ENCODE data around the gene HOXD11. TPM values are rescaled to one million over a fixed set of nuclear protein-coding genes. Genes with fewer than 3 reads are reported as not detected.
A peak's percentile ranks its signal among the peaks of the same experiment; 100 is the strongest.

The HOXD11 gene
- total and polyA plus RNA-seq, 8 donors = not detected

- no peak for DNase-seq
- Histone ChIP-seq H3K36me3 (no peaks in the 10 kb centered on the region), H3K9me3 (peaks cover 0 to 8% (median 0%) of the 10 kb centered on the region in 4 donors), H3K27me3 (peaks cover 31 to 100% (median 99%) of the 10 kb centered on the region in 3 donors), H3K27ac (no peak overlapping the region), H3K4me1 (peaks cover 12 to 61% (median 35%) of the 10 kb centered on the region in 4 donors), H3K4me3 (peak overlapping the region; percentile 8 to 39 (median 23))
- intact Hi-C loops (cut with DNase I; ENCODE audit: low total_unique reads) = no loop called here
- TF ChIP-seq CTCF (IDR thresholded peaks at IDR 0.05) = no peak
- no peak for TF ChIP-seq POLR2AphosphoS5 (IDR thresholded peaks at IDR 0.05)
- TF ChIP-seq EP300 (IDR thresholded peaks at IDR 0.05) = no peak
- TF ChIP-seq POLR2A (IDR thresholded peaks at IDR 0.05) = no peak
- 6 to 14% (median 10%) methylated on average over 22 of the region's 22 CpGs for WGBS, 5 donors
Observed at GRCh38 chr2:176158186-176158591, 51.1 kb downstream of the HOXD11 start.

- intact Hi-C loops (cut with DNase I; ENCODE audit: low total_unique reads) = no loop called here
Observed at GRCh38 chr2:176158855-176159662, 52.0 kb downstream of the HOXD11 start.

More at GRCh38 chr2:176158855-176159662, 52.0 kb downstream of the HOXD11 start:
- no peaks in the 10 kb centered on the region for H3K36me3 ChIP-seq
- H3K4me3 ChIP-seq = peak overlapping the region in 1 of 4 donors; percentile 2
- no peak for DNase-seq
- 9 to 24% (median 12%) methylated on average over 26 to 39 of the region's 39 CpGs for WGBS, 5 donors
- peaks cover 37 to 100% (median 99%) of the 10 kb centered on the region in 3 donors for H3K27me3 ChIP-seq
- no peak overlapping the region for H3K27ac ChIP-seq
- H3K9me3 ChIP-seq = peaks cover 0 to 8% (median 0%) of the 10 kb centered on the region in 4 donors
- TF ChIP-seq CTCF (IDR thresholded peaks at IDR 0.05) = no peak
- no peak for TF ChIP-seq POLR2AphosphoS5 (IDR thresholded peaks at IDR 0.05)
- TF ChIP-seq EP300 (IDR thresholded peaks at IDR 0.05) = no peak
- no peak for TF ChIP-seq POLR2A (IDR thresholded peaks at IDR 0.05)
- H3K4me1 ChIP-seq = peaks cover 12 to 61% (median 35%) of the 10 kb centered on the region in 4 donors

Small RNAs within 50 kb of the gene (small RNA-seq; reads per million reads assigned to genes)
- gene MIR10B = 100,137 to 166,669 (median 102,753) reads per million in 4 donors

Other genes starting within 250 kb of the HOXD11 start
- gene LNPK, start 105.0 kb upstream of the HOXD11 start, total RNA-seq = 10 to 100 TPM in 4 of 5 donors, 1 to 10 TPM in 1; 4.9 to 29.0 (median 13.3) TPM
- gene LNPK, start 105.0 kb upstream of the HOXD11 start, polyA plus RNA-seq = 1 to 10 TPM; 1.8 to 2.7 (median 1.8) TPM
- not detected for gene EVX2, start 23.3 kb upstream of the HOXD11 start, total RNA-seq
- not detected for gene EVX2, start 23.3 kb upstream of the HOXD11 start, polyA plus RNA-seq
- not detected for gene HOXD13, start 14.6 kb upstream of the HOXD11 start, total RNA-seq
- not detected for gene HOXD13, start 14.6 kb upstream of the HOXD11 start, polyA plus RNA-seq
- not detected for gene HOXD12, start 7.5 kb upstream of the HOXD11 start, total RNA-seq
- not detected for gene HOXD12, start 7.5 kb upstream of the HOXD11 start, polyA plus RNA-seq
- gene HOXD10, start 9.5 kb downstream of the HOXD11 start, total RNA-seq = 1 to 10 TPM in 1 of 5 donors, not detected in 4; 2.6 TPM
- not detected for gene HOXD10, start 9.5 kb downstream of the HOXD11 start, polyA plus RNA-seq
- under 1 TPM in 1 of 5 donors, not detected in 4; 0.18 TPM for gene HOXD9, start 15.4 kb downstream of the HOXD11 start, total RNA-seq
- gene HOXD9, start 15.4 kb downstream of the HOXD11 start, polyA plus RNA-seq = under 1 TPM; 0.31 to 0.76 (median 0.68) TPM
- 10 to 100 TPM in 1 of 5 donors, 1 to 10 TPM in 1, under 1 TPM in 1, not detected in 2; 0.58 to 15.9 (median 5.1) TPM for gene HOXD8, start 22.4 kb downstream of the HOXD11 start, total RNA-seq
- gene HOXD8, start 22.4 kb downstream of the HOXD11 start, polyA plus RNA-seq = 1 to 10 TPM in 2 of 3 donors, under 1 TPM in 1; 0.87 to 1.8 (median 1.7) TPM
- gene HOXD4, start 44.3 kb downstream of the HOXD11 start, total RNA-seq = 1 to 10 TPM in 2 of 5 donors, not detected in 3; 2.4 to 9.6 TPM
- under 1 TPM in 2 of 3 donors, not detected in 1; 0.25 to 0.75 TPM for gene HOXD4, start 44.3 kb downstream of the HOXD11 start, polyA plus RNA-seq
- 10 to 100 TPM in 1 of 5 donors, 1 to 10 TPM in 2, not detected in 2; 1.5 to 11.0 (median 2.5) TPM for gene HOXD3, start 50.0 kb downstream of the HOXD11 start, total RNA-seq
- 1 to 10 TPM in 1 of 3 donors, under 1 TPM in 2; 0.44 to 2.7 (median 0.78) TPM for gene HOXD3, start 50.0 kb downstream of the HOXD11 start, polyA plus RNA-seq
- under 1 TPM in 1 of 5 donors, not detected in 4; 0.18 TPM for gene HOXD1, start 81.4 kb downstream of the HOXD11 start, total RNA-seq
- under 1 TPM in 2 of 3 donors, not detected in 1; 0.12 to 0.23 TPM for gene HOXD1, start 81.4 kb downstream of the HOXD11 start, polyA plus RNA-seq
- 100 to 1,000 TPM in 2 of 5 donors, 10 to 100 TPM in 3; 12.2 to 150 (median 22.4) TPM for gene MTX2, start 162.2 kb downstream of the HOXD11 start, total RNA-seq
- 10 to 100 TPM; 36.2 to 47.9 (median 38.0) TPM for gene MTX2, start 162.2 kb downstream of the HOXD11 start, polyA plus RNA-seq

Data from stomach (tissue), 9 donors.